IPS DF 19.7 (cell line): ENCODE results near the gene QRFP.
"Not testable (repeated sequence)": the region's sequence is repeated elsewhere in the genome, so short reads cannot be mapped to it uniquely, and the experiment has no call there.

ENCODE experiments used
- DNase-seq: peaks from one replicate; pipeline ENCODE4 v3.0.0-alpha.2; 2013; ENCODE audit warnings: low read depth, low spot score

The QRFP gene

DNA sequence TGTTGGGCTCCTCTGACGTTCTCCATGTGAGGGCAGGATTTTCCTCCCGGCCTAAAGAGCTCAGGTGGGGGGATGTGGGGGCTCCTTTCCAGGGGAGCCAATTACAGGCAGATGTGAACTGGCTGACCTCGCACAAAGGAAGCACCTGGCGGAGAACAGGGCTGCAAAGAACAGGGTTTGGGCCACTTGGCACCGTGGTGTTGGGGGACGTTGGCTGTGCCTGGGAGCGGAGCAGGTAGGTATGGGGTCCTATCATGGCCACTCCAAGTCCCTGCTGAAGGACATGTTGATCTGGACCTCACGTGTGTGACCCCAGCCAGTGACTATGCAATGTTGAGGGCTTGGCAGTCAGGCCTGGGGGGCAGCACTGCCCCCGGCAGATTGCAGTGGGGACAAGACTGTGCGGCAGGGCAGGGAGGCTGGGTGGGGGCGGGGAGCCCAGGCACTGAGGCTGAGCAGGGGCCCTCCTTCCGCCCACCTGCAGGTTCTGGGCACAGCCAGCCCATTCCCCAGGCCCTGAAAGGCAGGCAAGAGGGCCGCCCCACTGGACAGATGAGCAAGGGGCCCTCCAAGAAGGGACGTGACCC, 23.0 kb upstream of the QRFP start:
- no peak for DNase-seq

DNA sequence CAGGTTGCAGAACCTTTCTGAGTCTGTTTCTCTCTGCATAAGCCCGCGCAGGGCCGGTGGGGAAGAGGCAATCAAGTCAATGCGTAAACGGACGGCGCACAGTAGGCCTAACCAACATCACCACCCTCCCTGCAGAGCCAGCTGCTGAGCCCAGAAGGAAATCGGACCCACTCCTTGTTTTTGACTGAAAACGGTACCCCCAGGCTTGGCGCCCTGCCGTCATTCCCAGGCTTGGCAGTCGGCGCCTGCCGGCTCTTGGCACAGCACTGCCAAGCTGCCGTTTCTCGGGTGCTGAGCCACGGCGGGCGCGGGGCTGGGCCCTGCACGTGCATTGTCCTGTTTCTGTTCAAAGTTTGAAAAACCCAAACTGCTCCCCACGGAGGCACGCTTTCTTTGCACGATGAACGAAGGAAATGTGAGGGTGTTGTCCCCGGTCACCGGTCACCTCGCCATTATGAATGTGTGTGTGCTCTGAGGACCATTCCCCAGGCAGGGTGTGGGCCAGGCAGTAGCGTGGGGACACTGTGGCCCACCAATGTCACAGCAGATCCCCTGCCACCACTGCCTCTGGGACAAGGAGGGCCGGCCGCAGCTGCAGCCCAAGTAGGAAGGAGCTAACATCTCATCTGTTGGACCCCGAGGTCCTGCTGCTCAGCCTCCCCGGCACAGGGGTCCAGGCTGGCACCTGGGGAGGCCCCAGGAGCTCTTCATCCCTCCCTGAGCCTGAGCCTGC, 22.4 kb upstream of the QRFP start:
- DNase-seq = no peak

DNA sequence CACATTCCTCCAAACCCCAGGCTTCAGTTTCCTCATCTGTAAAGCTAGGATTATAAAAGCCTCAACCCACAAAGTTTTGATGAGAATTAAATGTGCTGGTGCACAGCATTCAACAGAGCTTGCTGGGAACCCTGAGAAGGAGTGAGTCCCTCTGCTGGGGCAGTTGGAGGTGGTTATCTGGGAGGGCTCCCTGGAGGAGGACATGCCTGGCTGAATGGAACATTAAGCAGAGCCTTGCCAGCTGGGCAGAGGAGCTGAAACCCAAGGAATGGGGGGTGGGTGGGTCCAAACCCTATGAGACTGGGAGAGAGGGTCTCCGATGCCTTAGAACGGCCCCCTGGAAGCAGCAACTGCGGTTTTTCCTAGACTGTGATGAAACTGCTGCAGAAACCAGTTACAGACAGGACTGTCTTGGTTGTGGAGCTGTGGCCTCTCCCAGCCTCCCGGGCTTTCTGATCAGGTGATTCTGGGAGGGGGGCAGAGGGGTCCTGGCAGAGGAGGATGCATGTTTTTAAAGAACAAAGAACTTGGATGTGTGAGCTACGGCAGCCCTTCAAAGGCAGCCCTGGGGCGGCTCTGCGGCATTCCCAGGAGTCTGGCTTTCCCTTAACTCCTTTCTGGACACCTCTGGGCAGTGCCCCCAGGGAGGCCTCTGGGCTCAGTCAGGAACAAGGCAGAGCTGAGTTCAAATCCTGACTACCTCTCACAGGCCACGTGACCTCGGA, 21.7 kb upstream of the QRFP start:
- no peak for DNase-seq

DNA sequence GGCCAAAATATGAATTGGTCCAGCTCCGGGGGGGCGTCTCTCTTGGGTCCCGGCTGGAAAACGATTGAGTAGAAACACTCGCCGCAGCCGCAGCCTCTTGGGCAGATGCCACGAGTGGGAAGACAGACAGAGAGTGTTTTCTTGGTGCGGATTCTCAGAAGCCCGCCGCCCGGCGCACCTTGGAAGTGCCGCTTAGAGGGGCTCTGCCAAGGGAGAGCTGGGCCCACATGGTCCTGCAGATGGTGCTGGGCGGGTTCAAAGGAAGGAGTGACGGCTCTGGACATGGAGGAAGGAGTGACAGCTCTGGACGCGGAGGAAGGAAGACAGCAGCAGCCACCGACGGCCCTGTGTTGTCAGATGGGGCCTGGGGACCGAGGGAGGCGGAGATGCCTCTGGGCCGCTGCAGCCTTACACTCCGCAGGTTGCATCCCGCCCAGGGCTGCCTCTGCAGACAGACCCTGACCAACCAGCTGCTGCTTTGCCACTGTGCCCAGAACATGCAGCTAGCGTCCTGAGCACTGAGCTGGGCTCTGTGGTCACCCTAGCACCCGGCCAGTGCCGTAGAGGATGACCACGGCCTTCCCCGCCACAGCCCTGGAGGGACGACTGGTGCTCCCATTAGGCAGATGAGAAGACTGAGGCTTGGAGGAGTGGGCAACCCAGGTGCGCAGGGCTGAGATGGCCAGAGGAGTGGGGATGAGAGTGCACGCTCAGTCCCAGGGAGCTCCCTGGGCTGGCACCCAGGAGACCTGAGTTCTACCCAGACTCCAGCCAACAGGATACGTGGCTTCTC, 20.8 kb upstream of the QRFP start:
- no peak for DNase-seq

DNA sequence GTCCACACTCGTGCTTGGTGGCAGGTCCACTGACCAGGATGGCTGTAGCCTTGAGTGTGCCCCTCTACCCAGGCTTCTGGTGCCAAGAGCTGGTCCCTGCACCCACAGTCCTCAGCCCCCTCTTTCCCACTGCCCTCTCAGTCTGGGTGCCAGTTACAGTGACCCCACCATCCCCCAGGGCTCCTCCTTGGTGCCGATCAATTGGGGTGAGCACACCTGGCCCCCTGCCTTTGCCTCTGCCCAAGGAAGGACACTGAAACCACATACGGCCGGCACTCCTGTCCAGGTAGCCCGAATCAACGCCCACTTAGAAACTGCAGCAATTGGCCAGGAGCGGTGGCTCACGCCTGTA, 18.5 kb upstream of the QRFP start:
- DNase-seq = no peak

DNA sequence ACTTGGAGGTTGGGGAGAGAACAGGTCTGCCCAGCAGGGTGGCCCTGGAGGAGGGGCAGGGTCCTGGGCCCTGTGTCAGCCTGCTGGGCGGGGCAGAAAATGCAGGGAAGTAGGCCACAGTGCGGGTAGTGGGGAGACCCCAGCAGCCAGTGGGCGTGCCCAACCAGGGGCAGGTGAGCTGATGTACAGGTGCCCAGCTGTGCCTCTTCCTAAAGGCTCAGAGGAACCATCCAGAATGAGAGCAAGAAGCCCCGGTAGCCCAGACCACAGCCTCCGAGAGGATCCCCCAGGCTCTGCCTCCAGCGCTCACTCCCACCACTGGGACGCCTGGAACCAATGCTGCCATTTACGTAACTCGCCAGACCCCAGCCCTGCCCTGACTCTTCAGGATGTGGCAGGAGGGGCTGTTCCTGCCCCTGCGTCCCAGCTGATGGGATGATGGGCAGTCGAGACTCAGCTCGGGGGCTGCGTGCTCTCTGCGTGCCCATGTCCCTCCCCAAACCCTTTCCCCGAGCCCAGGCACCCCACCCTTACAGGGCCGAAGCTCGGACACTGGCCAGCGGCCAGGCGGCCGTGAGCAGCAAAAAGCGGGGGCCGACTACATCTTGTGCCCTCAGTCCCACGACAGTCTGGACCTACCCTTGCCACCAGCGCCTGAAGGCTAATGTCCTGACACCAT, 17.9 kb upstream of the QRFP start:
- DNase-seq = no peak

DNA sequence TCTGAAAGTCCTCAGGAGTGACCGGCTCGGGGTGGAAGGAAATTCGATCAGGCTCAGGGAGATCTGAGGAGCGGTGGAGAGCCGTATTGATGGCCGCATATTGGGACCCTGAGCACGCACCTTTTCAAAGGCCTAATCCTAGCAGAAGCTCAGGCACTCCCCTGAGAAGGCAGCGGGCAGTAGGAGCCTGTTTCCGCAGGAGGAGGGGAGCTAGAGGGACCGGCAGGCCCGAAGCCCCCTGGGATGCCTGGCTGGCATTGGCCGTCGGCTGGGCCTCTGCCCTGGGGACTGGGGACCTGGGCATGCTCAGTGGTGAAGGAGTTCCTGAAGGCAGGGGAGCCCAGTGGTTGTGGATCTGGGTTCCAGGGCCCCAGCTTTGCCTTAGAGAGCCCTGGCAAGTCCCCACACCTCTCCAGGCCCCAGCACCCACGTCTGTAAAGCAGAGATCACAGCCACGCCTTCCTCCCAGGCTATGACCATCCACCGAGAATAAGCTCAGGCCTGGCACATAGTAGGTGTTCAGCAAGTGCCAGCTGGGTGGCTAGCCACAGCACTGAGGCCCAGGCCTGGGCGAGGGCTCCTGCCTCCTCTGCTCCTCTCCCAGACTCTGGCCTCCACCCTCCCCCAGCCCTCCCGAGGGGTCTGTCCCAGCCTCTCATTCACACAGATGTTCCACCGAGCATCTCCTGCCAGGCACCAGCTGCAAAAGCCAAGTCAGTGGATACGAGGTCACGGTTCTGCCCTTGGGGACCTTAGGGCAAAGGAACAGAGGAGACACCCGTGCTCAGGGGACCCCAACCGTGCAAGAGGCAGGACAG, 17.2 kb upstream of the QRFP start:
- no peak for DNase-seq

DNA sequence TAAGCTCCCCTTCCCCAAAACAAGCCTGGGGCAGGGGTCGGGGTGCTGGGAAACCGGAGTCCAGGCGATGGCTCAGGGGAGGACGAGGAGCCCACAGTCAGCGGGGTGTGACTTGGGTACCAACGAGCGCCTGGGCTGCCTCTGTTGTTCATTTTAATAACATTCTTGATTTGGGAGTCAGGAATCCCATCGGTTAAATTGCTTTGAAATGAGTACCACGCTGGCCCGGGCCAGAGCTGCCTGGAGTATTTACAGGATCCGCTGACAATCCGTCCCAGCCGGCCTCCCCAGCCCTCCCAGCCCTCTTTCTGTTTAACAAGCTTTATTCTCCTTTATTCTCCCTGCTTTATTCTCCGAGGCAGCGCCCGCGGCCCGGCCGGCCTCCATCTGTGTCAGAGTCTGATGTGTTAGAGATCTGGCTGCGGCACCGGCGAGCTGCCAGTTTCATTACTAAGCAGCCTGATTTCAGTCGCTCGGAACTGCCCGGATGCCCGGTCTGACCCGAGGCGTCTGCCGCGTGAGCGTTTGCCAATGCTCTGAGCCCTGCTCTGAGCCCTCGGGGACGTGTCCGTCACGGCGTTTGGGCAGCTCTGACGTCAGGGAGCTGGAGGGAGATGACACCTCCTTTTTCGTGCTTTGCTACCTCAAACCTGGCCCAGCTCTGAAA, 16.5 kb upstream of the QRFP start:
- DNase-seq = no peak

DNA sequence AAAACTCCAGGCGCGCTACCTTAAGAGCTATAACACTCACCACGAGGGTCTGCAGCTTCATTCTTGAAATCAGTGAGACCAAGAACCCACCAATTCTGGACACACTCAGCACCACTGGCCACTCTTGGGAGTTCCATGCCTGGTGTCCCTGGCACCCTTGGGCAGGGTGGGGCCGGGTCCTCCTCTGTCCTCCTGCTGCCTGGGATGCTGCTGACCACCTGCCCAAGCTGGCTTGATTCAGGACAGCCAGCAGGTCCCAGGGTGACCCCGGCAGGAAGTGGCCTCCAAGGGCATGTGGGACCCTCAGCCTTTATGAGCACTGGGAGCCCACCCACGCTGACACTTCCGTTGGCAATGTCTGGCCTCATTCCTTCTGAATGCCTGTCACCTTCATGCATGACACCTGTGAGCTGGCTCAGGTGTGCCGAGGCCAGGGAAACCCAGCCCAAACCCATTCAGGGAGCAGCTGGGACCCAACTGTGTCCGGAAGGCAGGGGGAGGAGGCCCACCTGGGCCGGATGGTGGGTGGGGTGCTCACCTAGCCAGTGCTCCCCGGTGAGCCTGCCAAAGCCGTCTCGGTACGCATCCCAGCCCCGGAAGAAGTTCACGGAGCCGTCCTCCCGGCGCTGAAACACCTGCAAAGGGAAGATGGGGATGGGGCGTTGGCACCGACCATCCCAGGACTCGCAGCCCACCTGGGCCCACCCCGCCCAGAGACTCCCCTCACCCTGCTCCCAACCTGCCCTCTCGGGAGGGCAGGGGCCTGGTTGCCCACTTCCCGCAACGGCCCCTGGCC, 14.8 kb upstream of the QRFP start:
- DNase-seq = no peak

DNA sequence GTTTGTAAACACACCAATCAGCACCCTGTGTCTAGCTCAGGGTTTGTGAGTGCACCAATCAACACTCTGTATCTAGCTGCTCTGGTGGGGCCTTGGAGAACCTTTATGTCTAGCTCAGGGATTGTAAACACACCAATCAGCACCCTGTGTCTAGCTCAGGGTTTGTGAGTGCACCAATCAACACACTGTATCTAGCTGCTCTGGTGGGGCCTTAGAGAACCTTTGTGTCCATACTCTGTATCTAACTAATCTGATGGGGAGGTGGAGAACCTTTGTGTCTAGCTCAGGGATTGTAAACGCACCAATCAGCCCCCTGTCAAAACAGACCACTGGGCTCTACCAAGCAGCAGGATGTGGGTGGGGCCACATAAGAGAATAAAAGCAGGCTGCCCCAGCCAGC, 14.1 kb upstream of the QRFP start:
- not testable (repeated sequence) for DNase-seq

DNA sequence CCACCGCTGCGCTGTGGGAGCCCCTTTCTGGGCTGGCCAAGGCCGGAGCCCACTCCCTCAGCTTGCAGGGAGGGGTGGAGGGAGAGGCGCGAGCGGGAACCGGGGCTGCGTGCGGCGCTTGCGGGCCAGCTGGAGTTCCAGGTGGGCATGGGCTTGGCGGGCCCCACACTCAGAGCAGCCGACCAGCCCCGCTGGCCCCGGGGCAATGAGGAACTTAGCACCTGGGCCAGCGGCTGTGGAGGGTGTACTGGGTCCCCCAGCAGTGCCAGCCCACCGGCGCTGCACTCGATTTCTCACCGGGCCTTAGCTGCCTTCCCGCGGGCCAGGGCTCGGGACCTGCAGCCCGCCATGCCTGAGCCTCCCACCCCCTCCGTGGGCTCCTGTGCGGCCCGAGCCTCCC, 13.4 kb upstream of the QRFP start:
- not testable (repeated sequence) for DNase-seq

DNA sequence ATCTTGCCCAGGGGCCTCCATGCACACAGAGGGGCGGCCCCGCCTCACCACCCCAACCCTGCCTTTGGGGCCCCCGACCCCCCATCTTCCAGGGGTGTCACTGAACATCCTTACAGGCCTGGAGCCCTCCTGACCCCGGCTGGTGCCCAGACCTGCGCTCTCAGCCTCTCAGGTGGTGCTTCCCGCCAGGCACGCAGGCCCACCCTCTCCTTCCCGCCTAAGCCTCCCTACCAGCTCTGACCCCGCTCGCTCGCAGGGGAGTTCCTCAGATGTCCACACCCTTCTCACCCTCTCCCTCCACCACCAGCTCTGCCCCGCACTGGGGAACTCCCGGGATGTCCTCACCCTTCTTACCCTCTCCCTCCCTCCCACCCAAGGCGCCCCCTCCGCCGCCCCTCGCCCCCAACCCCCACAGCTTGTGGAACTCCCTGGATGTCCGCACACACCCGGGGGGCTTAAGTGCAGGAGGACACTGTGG, 12.3 kb upstream of the QRFP start:
- DNase-seq = no peak

DNA sequence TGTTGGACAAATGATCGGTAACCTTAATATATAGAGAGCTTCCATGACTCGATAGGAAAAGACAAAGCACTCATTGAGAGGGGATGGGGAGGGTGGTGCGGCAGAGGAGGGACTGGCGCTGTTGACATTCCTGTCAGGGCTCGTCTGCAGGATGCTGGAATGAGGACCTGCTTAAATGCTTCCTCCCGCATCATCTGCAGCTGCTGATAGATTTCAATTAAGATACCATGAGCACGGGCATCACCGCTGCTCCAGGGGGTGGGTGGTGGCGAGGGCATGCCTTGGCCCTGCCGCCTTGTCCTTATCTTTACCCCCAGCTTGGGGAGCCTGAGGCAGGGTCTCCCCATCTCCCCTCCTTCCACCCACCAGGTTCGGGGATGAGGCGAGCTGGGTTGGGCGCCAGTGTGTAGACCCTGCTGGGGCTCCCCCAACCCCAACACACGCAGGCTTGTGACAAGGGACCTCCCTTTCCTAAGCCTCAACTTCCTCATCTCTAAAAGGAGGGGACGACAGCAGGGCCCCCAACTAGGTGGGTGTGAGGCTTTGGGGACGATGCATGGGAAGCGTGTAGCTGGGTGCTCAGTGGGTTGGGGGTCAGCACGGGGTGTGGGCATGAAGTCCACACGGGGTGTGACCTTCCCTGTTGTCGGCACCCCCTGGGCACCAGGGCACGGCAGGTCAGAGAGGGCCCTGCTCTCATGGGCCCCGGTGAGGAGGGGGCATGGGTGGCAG, 11.7 kb upstream of the QRFP start:
- DNase-seq = no peak

DNA sequence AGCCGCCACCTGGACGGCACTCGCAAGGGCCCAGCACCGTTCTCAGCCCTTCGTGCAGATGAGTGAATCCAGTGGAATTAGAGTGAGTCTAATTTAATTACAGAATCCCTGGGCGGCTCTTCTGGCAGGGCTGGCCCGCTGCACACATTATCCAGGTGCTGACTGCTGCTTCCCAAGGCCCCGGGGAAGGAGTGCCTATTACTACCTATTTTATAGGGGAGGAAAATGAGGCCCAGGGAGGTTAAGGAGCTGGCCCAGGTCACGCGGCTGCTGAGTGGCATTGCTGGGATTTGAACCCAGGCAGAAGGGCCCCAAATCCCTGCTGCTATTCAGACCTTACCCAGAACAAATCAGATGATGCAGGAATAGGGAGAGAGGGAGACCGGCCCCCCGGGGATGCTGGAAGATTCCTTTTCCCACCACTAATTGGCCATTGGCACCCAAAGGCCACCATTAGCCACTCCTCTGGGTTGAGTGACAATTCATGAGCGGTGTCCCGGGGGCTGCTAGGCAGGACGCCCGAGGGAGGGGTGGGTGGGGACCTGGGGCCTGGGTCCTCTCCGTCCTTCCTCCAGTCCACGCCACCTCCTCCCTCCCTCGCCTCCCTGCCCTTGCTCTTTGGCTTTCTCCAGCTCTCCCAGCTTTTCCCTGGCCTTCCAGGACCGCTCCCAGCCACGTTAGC, 10.3 kb upstream of the QRFP start:
- no peak for DNase-seq

DNA sequence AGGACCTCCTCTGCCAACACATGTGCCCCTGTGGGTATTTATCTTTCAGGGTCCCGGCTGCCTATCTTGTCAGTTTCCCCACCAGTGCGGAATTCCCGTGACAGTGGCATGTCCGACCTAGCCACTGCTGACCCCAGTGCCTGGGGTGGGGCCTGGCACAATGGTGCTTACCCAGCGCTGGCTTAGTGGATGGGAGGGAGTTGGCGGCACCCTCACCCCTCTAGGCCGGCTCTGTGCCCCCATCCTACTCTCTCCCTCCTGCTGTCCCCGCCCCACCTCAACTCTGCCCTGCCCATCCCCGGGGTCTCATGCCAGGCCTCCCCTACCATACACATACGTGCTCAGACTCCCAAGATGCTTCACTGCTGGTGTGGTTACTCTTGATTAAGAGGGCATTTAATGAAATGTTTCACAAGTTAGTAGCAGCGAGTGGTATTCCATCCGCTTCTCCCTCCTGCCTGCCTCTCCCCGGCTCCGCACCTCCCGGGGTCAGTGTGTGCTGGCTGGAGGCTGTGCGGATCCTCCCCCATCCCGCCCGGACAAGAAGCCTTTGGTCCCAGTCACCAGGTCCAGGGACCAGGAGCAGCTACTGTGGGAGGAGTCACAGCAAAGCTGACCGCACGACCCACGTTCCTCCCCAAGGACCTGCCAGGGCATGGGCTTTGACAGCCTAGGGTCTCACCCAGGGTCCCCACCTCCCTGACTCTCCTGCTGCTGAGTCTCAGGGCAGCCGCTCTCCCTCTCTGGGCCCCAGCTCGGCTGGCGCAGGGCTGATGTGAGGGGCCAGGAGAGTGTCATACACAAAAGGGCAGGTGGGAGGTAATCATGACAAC, 9.5 kb upstream of the QRFP start:
- DNase-seq = no peak

DNA sequence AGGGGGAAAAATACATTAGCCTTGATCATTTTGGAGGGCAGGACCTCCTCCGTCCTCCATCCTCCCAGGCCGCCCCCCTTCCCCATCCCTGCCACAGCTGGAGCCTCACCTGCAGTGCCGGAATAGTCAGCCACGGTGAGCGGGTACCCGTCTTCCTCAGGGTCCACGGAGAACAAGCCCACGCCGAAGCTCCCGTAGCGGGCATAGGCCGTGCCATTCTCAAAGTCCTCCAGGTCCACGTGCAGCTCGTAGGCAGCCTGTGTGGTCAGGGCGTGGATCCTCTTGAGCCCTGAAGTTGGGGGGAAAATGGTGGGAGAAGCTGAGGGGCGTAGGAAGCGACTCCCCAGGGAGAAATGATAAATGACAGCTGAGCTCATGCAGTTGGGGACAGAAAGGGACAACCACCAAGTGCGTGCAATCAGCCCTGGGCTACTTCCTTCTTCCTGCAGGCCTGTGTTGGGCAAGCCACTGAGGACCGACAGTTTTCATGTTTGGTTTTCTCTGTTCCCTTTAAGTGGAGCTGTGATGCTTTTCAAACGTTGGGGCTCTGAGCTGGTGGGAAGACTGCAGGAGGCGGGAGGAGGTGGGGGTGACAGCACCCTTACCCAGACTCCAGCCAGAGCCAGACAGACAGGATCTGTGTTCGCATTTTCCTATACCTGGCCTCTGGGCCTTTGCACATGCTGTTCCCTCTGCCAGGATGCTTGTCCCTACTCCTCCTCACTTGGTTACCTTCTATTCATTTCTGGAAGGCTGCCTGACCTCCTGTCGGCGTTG, 8.7 kb upstream of the QRFP start:
- DNase-seq = no peak
